ENCODE data around the gene SETD1A. TPM values are rescaled to one million over a fixed set of nuclear protein-coding genes. Genes with fewer than 3 reads are reported as not detected.

The SETD1A gene
- total RNA-seq, 1 donor from 2014 or later = 24.3 TPM

- Mint-ChIP-seq H3K27ac (ENCODE audit: unreplicated experiment) (peak overlapping the region; percentile 73), H3K36me3 (ENCODE audit: unreplicated experiment) (no peaks in the 10 kb centered on the region)
- peak; percentile 54 for DNase-seq
These were observed 7.7 kb upstream of the SETD1A start for GRCh38 chr16:30949650-30950515.

DNA sequence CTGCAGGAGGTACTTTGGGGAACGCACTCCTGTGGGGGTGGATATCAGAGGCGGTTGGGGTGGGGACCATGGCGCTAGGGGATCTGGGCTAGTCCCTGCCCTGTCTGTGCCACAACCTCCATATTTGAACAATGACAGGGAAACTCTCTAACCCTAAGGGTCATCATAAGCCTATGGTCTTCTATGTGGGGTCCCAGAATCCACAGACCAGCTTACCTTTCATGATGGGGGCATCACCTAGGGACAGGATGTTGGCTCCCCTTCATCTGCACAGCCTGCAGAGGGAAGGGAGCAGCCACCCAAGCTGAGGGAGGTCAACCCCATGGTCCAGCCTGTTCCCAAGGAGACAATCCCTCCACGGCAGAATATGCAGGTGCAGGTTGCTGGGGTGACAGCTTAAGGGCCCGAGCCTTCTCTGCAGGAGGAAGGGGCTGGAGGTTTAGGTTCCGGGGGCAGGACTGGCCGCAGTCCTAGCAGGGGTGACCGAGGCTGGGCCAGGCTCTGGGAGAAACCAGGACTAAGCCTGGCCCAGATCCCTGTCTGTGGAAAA, 7.0 kb upstream of the SETD1A start:
- Mint-ChIP-seq H3K9me3 (ENCODE audit: unreplicated experiment) (peaks cover 10% of the 10 kb centered on the region), H3K4me1 (ENCODE audit: low read depth, unreplicated experiment) (peaks cover 6% of the 10 kb centered on the region), H3K27me3 (ENCODE audit: unreplicated experiment) (peaks cover 10% of the 10 kb centered on the region), H3K27ac (ENCODE audit: unreplicated experiment) (no peak overlapping the region), H3K4me3 (ENCODE audit: unreplicated experiment) (peak overlapping the region; percentile 85), H3K36me3 (ENCODE audit: unreplicated experiment) (no peaks in the 10 kb centered on the region)
- DNase-seq = no peak
- no peak for TF ChIP-seq CTCF (IDR thresholded peaks at IDR 0.05; ENCODE audit: partially characterized antibody, unreplicated experiment)

More at GRCh38 chr16:30949650-30950515, 7.7 kb upstream of the SETD1A start:
- peak overlapping the region; percentile 85 for H3K4me3 Mint-ChIP-seq (ENCODE audit: unreplicated experiment)
- peaks cover 10% of the 10 kb centered on the region for H3K27me3 Mint-ChIP-seq (ENCODE audit: unreplicated experiment)
- peaks cover 11% of the 10 kb centered on the region for H3K9me3 Mint-ChIP-seq (ENCODE audit: unreplicated experiment)
- H3K4me1 Mint-ChIP-seq (ENCODE audit: low read depth, unreplicated experiment) = peaks cover 6% of the 10 kb centered on the region
- no peak for TF ChIP-seq CTCF (IDR thresholded peaks at IDR 0.05; ENCODE audit: partially characterized antibody, unreplicated experiment)

- no peak for DNase-seq
- Mint-ChIP-seq H3K27me3 (ENCODE audit: unreplicated experiment) (peaks cover 10% of the 10 kb centered on the region), H3K36me3 (ENCODE audit: unreplicated experiment) (no peaks in the 10 kb centered on the region)
These were observed 6.4 kb upstream of the SETD1A start for GRCh38 chr16:30951193-30951592.

DNA sequence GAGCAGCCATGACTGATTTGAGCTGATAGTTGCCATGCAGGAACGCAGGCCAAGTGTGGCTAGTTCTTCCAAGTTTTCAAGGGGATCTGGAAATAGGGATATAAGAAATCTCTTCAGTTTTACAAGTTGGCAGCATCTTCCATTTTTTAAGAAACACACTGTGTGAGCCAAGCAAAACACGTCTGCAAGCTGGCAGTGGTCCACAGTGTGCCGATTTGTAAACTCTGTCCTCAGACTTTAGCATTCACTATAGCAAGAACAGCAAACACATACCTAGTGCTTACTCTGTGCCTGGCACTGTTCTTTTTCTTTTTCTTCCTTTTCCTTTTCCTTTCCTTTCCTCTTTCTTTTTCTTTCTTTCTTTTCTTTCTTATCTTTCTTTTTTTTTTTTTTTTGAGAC, 5.8 kb upstream of the SETD1A start:
- H3K36me3 Mint-ChIP-seq (ENCODE audit: unreplicated experiment) = no peaks in the 10 kb centered on the region
- H3K27me3 Mint-ChIP-seq (ENCODE audit: unreplicated experiment) = peaks cover 10% of the 10 kb centered on the region
- H3K4me3 Mint-ChIP-seq (ENCODE audit: unreplicated experiment) = no peak overlapping the region
- peaks cover 6% of the 10 kb centered on the region for H3K4me1 Mint-ChIP-seq (ENCODE audit: low read depth, unreplicated experiment)
- peaks cover 6% of the 10 kb centered on the region for H3K9me3 Mint-ChIP-seq (ENCODE audit: unreplicated experiment)
- TF ChIP-seq CTCF (IDR thresholded peaks at IDR 0.05; ENCODE audit: partially characterized antibody, unreplicated experiment) = no peak
- no peak overlapping the region for H3K27ac Mint-ChIP-seq (ENCODE audit: unreplicated experiment)
- DNase-seq = no peak

More at GRCh38 chr16:30951193-30951592, 6.4 kb upstream of the SETD1A start:
- Mint-ChIP-seq H3K4me1 (ENCODE audit: low read depth, unreplicated experiment) (peaks cover 6% of the 10 kb centered on the region), H3K27ac (ENCODE audit: unreplicated experiment) (no peak overlapping the region), H3K9me3 (ENCODE audit: unreplicated experiment) (peaks cover 10% of the 10 kb centered on the region), H3K4me3 (ENCODE audit: unreplicated experiment) (no peak overlapping the region)
- no peak for TF ChIP-seq CTCF (IDR thresholded peaks at IDR 0.05; ENCODE audit: partially characterized antibody, unreplicated experiment)

GRCh38 chr16:30953111-30953510, 4.4 kb upstream of the SETD1A start:
- TF ChIP-seq CTCF (IDR thresholded peaks at IDR 0.05; ENCODE audit: partially characterized antibody, unreplicated experiment) = no peak
- H3K27me3 Mint-ChIP-seq (ENCODE audit: unreplicated experiment) = peaks cover 14% of the 10 kb centered on the region
- DNase-seq = no peak
- H3K4me3 Mint-ChIP-seq (ENCODE audit: unreplicated experiment) = no peak overlapping the region
- H3K4me1 Mint-ChIP-seq (ENCODE audit: low read depth, unreplicated experiment) = peaks cover 6% of the 10 kb centered on the region
- H3K27ac Mint-ChIP-seq (ENCODE audit: unreplicated experiment) = no peak overlapping the region
- H3K36me3 Mint-ChIP-seq (ENCODE audit: unreplicated experiment) = no peaks in the 10 kb centered on the region
- H3K9me3 Mint-ChIP-seq (ENCODE audit: unreplicated experiment) = peaks cover 10% of the 10 kb centered on the region

All from glutamatergic neuron (in vitro differentiated cells).